Thymus (tissue), 11 donors: Measurements from ENCODE around the gene OTOP2. TPM values are rescaled to one million over a fixed set of nuclear protein-coding genes. Genes with fewer than 3 reads are reported as not detected.
A peak's percentile ranks its signal among the peaks of the same experiment; 100 is the strongest.

Source experiments
- DNase-seq, 9 donors: peaks; one replicate each; pipeline ENCODE4 v3.0.0-alpha.2; 2013; ENCODE audit warnings: low spot score in 9 of 9, low read depth in 6 of 9, missing footprints in 1 of 9
- H3K27ac ChIP-seq, 2 donors: one replicate each; pipeline ENCODE4 v1.5.1; 2013; ENCODE audit warnings: control low read depth in 1 of 2, low read depth in 1 of 2, low read length in 1 of 2, mild to moderate bottlenecking in 1 of 2, moderate library complexity in 1 of 2
- H3K27me3 ChIP-seq, 2 donors: one replicate each; pipeline ENCODE4 v1.5.1; 2013; ENCODE audit warnings: low read length in 1 of 2; ENCODE audit not compliant: control insufficient read depth in 2 of 2, insufficient read depth in 1 of 2
- H3K36me3 ChIP-seq, 2 donors: one replicate each; pipeline ENCODE4 v1.5.1; 2013; ENCODE audit warnings: low read length in 1 of 2, mild to moderate bottlenecking in 1 of 2, moderate library complexity in 1 of 2; ENCODE audit not compliant: control insufficient read depth in 2 of 2, insufficient read depth in 2 of 2
- H3K4me1 ChIP-seq, 2 donors: one replicate each; pipeline ENCODE4 v1.5.1; 2013; ENCODE audit warnings: low read length in 2 of 2; ENCODE audit not compliant: control insufficient read depth in 2 of 2, insufficient read depth in 2 of 2
- H3K4me3 ChIP-seq, 2 donors: one replicate each; pipeline ENCODE4 v1.5.1; 2013; ENCODE audit warnings: low read length in 2 of 2, control low read depth in 1 of 2, mild to moderate bottlenecking in 1 of 2
- H3K9me3 ChIP-seq, 2 donors: one replicate each; pipeline ENCODE4 v1.5.1; 2013; ENCODE audit warnings: low read length in 1 of 2, mild to moderate bottlenecking in 1 of 2; ENCODE audit not compliant: control insufficient read depth in 2 of 2, insufficient read depth in 1 of 2
- WGBS: extraction: QIAGEN DNeasy Blood & Tissue Kit; methylation state at CpG from one replicate; pipeline ENCODE4 v1.1.7; 2013; 5-methylcytosine and 5-hydroxymethylcytosine counted together
- polyA plus RNA-seq: library from polyadenylated mRNA; stranded (reverse); fragments of 200-250 nt; gene quantifications from one replicate; pipeline ENCODE4 v1.2.3, GENCODE V29; 2013
- total RNA-seq: library from RNA; stranded (reverse); fragments of 120-200 nt; gene quantifications from one replicate; pipeline ENCODE4 v1.2.4, GENCODE V29; 2013
- donor health status: healthy.

The OTOP2 gene
- total and polyA plus RNA-seq, 2 donors: 0.05 to 0.23 TPM

DNA sequence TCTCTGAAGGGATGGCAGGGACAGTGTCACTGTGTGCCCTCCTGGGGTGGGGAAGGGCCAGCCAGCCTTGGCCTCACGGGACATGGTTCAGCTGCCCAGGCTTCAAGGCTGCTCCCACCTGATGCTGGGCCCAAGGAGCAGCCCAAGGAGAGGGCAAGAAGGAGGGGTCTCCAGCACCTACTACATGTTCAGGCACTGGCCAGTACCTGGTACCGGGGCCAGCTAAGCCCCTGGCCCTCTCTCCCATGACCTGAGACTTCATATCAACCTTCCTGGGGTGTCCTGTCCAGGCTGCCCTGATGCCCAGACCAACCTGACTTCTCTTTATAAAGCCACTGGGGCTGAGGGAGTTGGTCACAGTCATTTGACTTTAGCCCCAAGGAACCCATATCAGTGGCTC is 2.3 kb upstream of the OTOP2 start:
- Histone ChIP-seq H3K9me3 (peaks cover 2 to 3% of the 10 kb centered on the region in 2 donors), H3K4me3 (no peak overlapping the region), H3K27ac (no peak overlapping the region), H3K27me3 (peaks cover 42 to 91% of the 10 kb centered on the region in 2 donors), H3K4me1 (peaks cover 0 to 9% of the 10 kb centered on the region in 2 donors), H3K36me3 (no peaks in the 10 kb centered on the region)
- WGBS: 96% methylated on average over 2 of the region's 2 CpGs
- no peak for DNase-seq

DNA sequence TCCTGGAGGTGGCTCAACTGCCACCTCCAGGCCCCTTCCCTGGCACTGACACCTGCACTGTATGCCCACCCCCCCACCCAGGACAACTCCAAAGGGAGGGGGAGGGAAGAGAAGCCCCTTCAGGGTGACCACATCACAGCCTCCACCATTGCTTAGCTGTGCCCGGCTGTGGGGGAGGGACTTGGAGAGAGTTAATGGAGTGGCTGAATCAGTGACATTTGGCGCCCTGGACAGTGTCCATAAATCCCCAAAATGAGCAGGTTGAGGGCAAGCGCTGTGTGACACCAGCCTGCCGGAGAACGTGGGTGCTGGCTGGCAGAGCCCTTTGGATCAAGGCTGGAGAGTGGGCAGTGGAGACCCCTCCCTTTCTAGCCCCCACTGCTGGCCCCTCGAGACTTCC is 1.9 kb upstream of the OTOP2 start:
- H3K27ac ChIP-seq: no peak overlapping the region
- H3K9me3 ChIP-seq: peaks cover 0 to 2% of the 10 kb centered on the region in 2 donors
- no peak for DNase-seq
- peaks cover 43 to 91% of the 10 kb centered on the region in 2 donors for H3K27me3 ChIP-seq
- no peaks in the 10 kb centered on the region for H3K36me3 ChIP-seq
- 77% methylated on average over 6 of the region's 6 CpGs for WGBS
- no peak overlapping the region for H3K4me3 ChIP-seq
- H3K4me1 ChIP-seq: peaks cover 0 to 9% of the 10 kb centered on the region in 2 donors

DNA sequence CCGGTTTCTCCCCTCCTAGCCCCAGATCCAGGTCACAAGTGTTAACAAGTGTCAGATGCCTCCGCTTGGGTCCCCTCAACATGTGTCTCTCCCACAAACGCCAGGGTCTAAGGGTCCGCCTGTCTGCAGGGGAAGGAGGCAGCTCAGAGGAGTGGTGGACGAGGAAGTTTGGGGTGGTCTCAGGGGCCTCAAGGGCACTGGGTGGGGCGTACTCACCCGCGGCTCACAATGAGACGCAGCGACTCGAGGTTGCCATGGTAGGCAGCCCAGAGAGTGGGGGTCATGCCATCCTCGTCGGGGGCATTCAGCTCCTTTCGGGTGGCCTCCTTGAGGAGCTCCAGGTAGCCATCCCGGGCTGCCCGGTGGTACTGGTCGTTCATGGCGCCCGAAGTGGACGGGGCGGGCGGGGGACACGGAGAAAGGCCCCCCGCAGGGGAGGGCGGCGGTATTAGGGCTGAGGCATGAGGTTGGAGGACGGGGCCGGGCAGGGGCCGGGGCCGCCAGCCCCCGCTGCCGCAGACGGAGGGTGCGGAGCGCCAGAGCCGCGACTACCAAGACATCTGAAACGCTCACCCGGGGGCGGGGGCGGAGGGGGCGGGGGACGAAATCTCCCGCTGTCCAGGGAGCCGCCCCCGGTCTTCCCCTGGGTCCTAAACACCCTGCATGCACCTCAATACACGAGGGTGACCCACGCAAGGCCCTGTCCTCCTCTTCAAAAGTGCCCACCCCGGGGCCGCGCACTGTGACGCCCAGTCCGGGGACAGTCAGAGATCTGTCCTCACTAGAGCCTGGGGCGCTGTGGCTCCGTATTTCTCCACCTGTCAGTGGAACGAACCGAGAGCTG is 1.2 kb upstream of the OTOP2 start, which contains the start of gene USH1G:
TSS of gene USH1G (minus strand) at position 562 of the 844 bp plus-strand sequence. CDS start at position 380, 182 bp downstream.
- H3K27me3 ChIP-seq: peaks cover 47 to 91% of the 10 kb centered on the region in 2 donors

DNA sequence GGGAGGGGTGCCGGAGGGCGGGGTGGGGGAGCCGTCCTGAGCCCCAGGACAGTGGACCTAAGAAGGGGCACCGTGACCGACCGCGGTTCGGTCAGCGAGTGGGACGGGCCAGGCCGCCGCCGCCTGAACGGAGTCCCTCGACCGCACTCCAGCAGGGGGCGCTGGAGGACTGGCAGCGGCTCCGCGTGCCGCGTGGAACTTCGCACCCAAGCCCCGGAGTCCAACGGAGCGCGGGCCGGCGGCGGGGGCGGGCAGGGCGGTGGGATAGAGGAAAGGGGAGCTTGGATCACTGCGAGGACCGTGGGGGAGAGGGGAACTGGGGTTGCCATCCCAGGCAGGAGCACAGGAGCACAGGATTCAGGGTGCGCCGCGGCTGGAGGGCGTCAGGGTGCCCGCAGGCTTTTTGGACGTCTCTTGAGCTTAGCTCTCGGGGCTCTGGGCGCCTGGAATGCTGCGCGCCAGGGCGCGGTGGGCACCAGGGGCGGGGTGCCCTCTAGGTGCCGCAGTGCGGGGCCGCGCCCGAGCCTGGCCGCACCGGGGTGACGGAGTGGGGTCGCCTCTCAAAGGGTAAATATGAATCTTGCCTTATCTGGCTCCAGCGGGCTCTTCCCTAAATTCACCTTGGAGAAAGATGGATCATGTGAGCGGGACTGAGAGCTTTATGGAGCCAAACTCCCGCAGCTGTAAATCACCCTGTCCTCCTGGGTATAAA is 379 bp upstream of the OTOP2 start:
- no peaks in the 10 kb centered on the region for H3K36me3 ChIP-seq
- 6% methylated on average over 59 of the region's 59 CpGs for WGBS
- H3K9me3 ChIP-seq: peaks cover 0 to 2% of the 10 kb centered on the region in 2 donors
- DNase-seq: peak in 8 of 9 donors; percentile 16 to 65 (median 32)
- peaks cover 0 to 9% of the 10 kb centered on the region in 2 donors for H3K4me1 ChIP-seq
- H3K27ac ChIP-seq: no peak overlapping the region
- H3K27me3 ChIP-seq: peaks cover 47 to 94% of the 10 kb centered on the region in 2 donors
- peak overlapping the region in 1 of 2 donors; percentile 24 for H3K4me3 ChIP-seq

More for the DNA sequence above, 1.2 kb upstream of the OTOP2 start, which contains the start of gene USH1G:
- Histone ChIP-seq H3K4me3 (peak within 1 kb of the TSS in 1 of 2 donors; percentile 24), H3K36me3 (no peaks in the 10 kb centered on the region), H3K9me3 (peaks cover 0 to 2% of the 10 kb centered on the region in 2 donors), H3K27ac (no peak within 1 kb of the TSS), H3K4me1 (peaks cover 0 to 9% of the 10 kb centered on the region in 2 donors)
- WGBS: 7% methylated on average over 57 of the region's 57 CpGs
- no peak for DNase-seq

DNA sequence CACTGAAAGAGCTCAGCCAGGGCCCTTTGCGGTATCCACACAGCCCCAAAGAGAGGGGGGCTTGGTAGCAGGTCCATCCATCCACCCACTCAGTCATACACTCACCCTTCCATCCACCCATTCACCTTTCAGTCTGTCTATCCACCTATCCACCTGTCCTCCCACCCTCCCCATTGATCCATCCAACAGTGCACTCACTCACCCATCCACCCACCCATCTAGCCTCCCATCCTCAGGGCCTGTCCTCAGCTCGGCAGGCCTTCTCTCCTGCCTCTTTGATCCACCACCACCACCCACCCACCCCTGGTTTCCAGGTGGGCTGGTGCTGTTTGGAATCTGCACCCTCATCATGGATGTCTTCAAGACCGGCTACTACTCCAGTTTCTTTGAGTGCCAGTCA is 1.2 kb downstream of the OTOP2 start:
- no peak overlapping the region for H3K4me3 ChIP-seq
- no peak for DNase-seq
- peaks cover 0 to 2% of the 10 kb centered on the region in 2 donors for H3K9me3 ChIP-seq
- peaks cover 47 to 94% of the 10 kb centered on the region in 2 donors for H3K27me3 ChIP-seq
- H3K4me1 ChIP-seq: peaks cover 0 to 9% of the 10 kb centered on the region in 2 donors
- WGBS: 86% methylated on average over 3 of the region's 3 CpGs
- no peak overlapping the region for H3K27ac ChIP-seq
- no peaks in the 10 kb centered on the region for H3K36me3 ChIP-seq

DNA sequence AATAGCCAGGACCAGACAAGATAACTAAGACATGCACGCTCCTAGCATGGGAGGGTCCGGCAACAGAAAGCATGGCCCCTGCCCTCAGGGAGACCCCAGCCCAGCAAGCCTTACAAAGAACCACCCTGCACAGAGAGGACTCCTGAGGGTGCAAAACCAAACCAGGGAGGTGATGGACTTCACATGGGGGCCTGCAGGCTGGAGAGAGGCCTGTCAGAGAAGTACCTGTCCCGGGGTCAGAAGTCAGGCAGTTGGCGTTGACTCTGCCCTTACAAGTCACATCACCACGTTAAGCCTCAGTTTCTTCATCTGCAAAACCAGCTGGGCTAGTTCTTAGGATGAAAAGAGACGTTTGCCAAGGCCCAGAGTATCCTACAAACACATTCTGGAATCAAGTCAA is 4.7 kb downstream of the OTOP2 start:
- no peak for DNase-seq
- H3K4me3 ChIP-seq: no peak overlapping the region
- H3K36me3 ChIP-seq: no peaks in the 10 kb centered on the region
- 88% methylated on average over 6 of the region's 6 CpGs for WGBS
- peaks cover 0 to 2% of the 10 kb centered on the region in 2 donors for H3K9me3 ChIP-seq
- no peak overlapping the region for H3K27ac ChIP-seq
- H3K27me3 ChIP-seq: peaks cover 32 to 92% of the 10 kb centered on the region in 2 donors
- H3K4me1 ChIP-seq: no peaks in the 10 kb centered on the region

DNA sequence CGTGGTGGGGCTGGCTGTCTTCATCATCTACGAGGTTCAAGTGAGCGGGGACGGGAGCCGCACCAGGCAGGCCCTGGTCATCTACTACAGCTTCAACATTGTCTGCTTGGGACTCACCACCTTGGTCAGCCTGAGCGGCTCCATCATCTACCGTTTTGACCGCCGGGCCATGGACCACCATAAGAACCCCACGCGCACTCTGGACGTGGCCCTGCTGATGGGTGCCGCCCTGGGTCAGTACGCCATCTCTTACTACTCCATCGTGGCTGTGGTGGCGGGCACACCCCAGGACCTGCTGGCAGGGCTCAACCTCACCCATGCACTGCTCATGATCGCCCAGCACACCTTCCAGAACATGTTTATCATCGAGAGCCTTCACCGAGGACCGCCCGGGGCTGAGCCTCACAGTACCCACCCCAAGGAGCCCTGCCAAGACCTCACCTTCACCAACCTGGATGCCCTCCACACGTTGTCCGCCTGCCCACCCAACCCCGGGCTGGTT is 6.5 kb downstream of the OTOP2 start:
- peaks cover 0 to 1% of the 10 kb centered on the region in 2 donors for H3K9me3 ChIP-seq
- peaks cover 22 to 92% of the 10 kb centered on the region in 2 donors for H3K27me3 ChIP-seq
- WGBS: 94% methylated on average over 24 of the region's 24 CpGs
- no peaks in the 10 kb centered on the region for H3K36me3 ChIP-seq
- no peak overlapping the region for H3K27ac ChIP-seq
- H3K4me1 ChIP-seq: no peaks in the 10 kb centered on the region
- DNase-seq: no peak
- no peak overlapping the region for H3K4me3 ChIP-seq

DNA sequence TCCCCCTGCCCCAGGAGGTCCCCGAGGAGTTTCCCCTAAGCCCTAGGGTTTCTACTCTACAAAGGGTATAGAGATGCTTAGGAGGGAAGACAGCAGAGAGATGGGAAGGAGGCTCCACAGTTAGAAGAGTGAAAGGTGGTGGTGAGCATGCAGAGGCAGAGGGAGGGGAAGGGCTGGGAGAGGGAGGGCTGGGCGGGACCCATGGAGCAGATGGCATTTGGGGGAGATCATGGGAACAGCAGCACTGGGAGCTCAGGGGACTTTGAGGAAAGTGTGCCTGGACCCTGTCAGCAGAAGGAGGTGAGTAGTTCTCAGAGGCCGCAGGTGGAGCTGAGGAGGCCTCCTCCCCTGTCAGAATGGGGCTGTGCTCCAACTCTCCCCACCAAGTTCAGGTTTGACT is 11.0 kb downstream of the OTOP2 start:
- no peak for DNase-seq
- peaks cover 42 to 95% of the 10 kb centered on the region in 2 donors for H3K27me3 ChIP-seq
- 85% methylated on average over 3 of the region's 3 CpGs for WGBS

More for the DNA sequence above, 11.0 kb downstream of the OTOP2 start:
- no peak overlapping the region for H3K4me3 ChIP-seq
- H3K9me3 ChIP-seq: peaks cover 1 to 4% of the 10 kb centered on the region in 2 donors
- H3K36me3 ChIP-seq: no peaks in the 10 kb centered on the region
- H3K4me1 ChIP-seq: no peaks in the 10 kb centered on the region
- no peak overlapping the region for H3K27ac ChIP-seq
